Endodermal cell (in vitro differentiated cells): ENCODE data around the gene UBE2V1. TPM values are rescaled to one million over a fixed set of nuclear protein-coding genes. Genes with fewer than 3 reads are reported as not detected.

Experiments used
- DNase-seq: peaks from one replicate; pipeline ENCODE4 v3.0.0-alpha.2; 2017
- H3K27ac ChIP-seq: 2 replicates; pipeline ENCODE4 v1.5.1; 2013; ENCODE audit warnings: mild to moderate bottlenecking, low read depth, low read length, moderate library complexity
- H3K27me3 ChIP-seq: 2 replicates; pipeline ENCODE4 v1.6.1; 2013; ENCODE audit warnings: mild to moderate bottlenecking, low read length, moderate library complexity; ENCODE audit not compliant: insufficient read depth, control insufficient read depth, poor library complexity, severe bottlenecking
- H3K36me3 ChIP-seq: 2 replicates; pipeline ENCODE4 v1.7.0; 2013; ENCODE audit warnings: mild to moderate bottlenecking, low read length, moderate library complexity; ENCODE audit not compliant: control insufficient read depth, insufficient read depth
- H3K4me1 ChIP-seq: one replicate; pipeline ENCODE4 v1.7.0; 2013; ENCODE audit warnings: low read length; ENCODE audit not compliant: control insufficient read depth, insufficient read depth
- H3K4me3 ChIP-seq: 2 replicates; pipeline ENCODE4 v1.5.1; 2013; ENCODE audit warnings: mild to moderate bottlenecking, low read length, moderate library complexity
- H3K9ac ChIP-seq: 2 replicates; pipeline ENCODE4 v1.6.1; 2013; ENCODE audit warnings: mild to moderate bottlenecking, low read length, moderate library complexity; ENCODE audit not compliant: poor library complexity, severe bottlenecking; ENCODE audit errors: extremely low read depth
- H3K9me3 ChIP-seq: 2 replicates; pipeline ENCODE4 v1.6.1; 2013; ENCODE audit warnings: mild to moderate bottlenecking, low read length, moderate library complexity; ENCODE audit not compliant: control insufficient read depth
- H3K27ac Mint-ChIP-seq: 2 replicates; pipeline ENCODE4 v1.8.0; 2020; ENCODE audit warnings: mixed read lengths
- H3K27me3 Mint-ChIP-seq: 2 replicates; pipeline ENCODE4 v1.8.0; 2021; ENCODE audit warnings: mild to moderate bottlenecking, mixed read lengths; ENCODE audit not compliant: insufficient read depth
- H3K36me3 Mint-ChIP-seq: 2 replicates; pipeline ENCODE4 v1.8.0; 2020; ENCODE audit warnings: low read depth, mixed read lengths
- H3K4me1 Mint-ChIP-seq: 2 replicates; pipeline ENCODE4 v1.8.0; 2020; ENCODE audit warnings: mixed read lengths
- H3K4me3 Mint-ChIP-seq: 2 replicates; pipeline ENCODE4 v1.8.0; 2020; ENCODE audit warnings: mild to moderate bottlenecking, moderate library complexity, mixed read lengths
- H3K9me3 Mint-ChIP-seq: 2 replicates; pipeline ENCODE4 v1.8.0; 2020; ENCODE audit warnings: mild to moderate bottlenecking, mixed read lengths
- WGBS, 2 experiments: methylation state at CpG; one replicate each; pipeline versions ENCODE4 v1.1.5 to v1.1.7; 2013; ENCODE audit warnings: missing lambda C conversion rate in 2 of 2, mixed read lengths in 1 of 2; ENCODE audit not compliant: insufficient coverage in 1 of 2, insufficient read length in 1 of 2; 5-methylcytosine and 5-hydroxymethylcytosine counted together
- total RNA-seq, 2 donors: library from RNA; stranded (reverse); fragmentation: NEBNext Ultra II Directional in 1 of 2; extraction: Animal tissue kit (Norgen Biotek cat#: 25700) in 1 of 2; gene quantifications; 2 replicates in 1 of 2; 3 replicates in 1 of 2; pipeline ENCODE4 v1.2.1, GENCODE V29; 2021
- TF ChIP-seq, protein P1 (sequence below): fragments of 200-600 bp; sonication (generic); conservative IDR thresholded peaks from 2 replicates; pipeline ENCODE4 v1.5.0; 2021; ENCODE audit warnings: antibody characterized with exemption, mild to moderate bottlenecking

The UBE2V1 gene
- total RNA-seq, 2 donors from 2014 or later: 165 to 168 TPM

DNA sequence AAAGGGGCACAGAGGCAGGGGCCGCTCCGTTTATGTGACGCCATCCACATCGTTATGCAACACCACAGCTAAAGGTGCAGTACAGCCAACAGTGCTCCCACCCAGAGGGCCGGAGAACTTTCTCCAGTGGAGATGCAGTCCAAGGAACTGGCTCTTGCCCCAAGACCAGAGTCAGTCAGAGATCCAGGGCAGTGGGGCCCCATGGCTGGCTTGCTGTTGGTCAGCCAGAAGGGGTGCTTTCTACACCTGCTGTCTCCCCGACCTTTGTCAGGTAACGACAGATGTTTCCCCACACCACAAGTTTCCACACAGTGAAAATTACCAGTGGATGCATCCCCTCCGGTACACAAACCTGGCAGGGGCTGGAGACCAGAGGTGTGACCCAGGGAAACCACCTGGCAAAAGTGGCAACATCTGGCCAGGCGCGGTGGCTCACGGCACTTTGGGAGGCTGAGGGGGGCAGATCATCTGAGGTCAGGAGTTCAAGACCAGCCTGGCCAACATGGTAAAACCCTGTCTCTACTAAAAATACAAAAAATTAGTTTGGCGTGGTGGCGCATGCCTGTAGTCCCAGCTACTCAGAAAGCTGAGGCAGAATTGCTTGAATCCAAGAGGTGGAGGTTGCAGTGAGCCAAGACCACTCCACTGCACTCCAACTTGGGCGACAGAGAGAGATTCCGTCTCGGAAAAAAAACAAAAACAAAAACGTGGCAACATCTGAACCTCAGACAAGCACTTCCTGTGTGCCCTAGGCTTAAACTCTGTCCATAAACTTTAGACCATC, 34.9 kb downstream of the UBE2V1 start:
- no peak for DNase-seq
- Histone ChIP-seq H3K27ac (no peak overlapping the region), H3K4me3 (no peak overlapping the region), H3K9ac (no peak overlapping the region), H3K9me3 (no peaks in the 10 kb centered on the region), H3K4me1 (peaks cover 5% of the 10 kb centered on the region), H3K27me3 (no peaks in the 10 kb centered on the region), H3K36me3 (peaks cover 18% of the 10 kb centered on the region)
- TF ChIP-seq, protein P1, sequence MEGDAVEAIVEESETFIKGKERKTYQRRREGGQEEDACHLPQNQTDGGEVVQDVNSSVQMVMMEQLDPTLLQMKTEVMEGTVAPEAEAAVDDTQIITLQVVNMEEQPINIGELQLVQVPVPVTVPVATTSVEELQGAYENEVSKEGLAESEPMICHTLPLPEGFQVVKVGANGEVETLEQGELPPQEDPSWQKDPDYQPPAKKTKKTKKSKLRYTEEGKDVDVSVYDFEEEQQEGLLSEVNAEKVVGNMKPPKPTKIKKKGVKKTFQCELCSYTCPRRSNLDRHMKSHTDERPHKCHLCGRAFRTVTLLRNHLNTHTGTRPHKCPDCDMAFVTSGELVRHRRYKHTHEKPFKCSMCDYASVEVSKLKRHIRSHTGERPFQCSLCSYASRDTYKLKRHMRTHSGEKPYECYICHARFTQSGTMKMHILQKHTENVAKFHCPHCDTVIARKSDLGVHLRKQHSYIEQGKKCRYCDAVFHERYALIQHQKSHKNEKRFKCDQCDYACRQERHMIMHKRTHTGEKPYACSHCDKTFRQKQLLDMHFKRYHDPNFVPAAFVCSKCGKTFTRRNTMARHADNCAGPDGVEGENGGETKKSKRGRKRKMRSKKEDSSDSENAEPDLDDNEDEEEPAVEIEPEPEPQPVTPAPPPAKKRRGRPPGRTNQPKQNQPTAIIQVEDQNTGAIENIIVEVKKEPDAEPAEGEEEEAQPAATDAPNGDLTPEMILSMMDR: no peak
- peaks cover 10% of the 10 kb centered on the region for H3K36me3 Mint-ChIP-seq
- H3K4me3 Mint-ChIP-seq: no peak overlapping the region
- H3K27ac Mint-ChIP-seq: peak overlapping the region; percentile 36
- peaks cover 11% of the 10 kb centered on the region for H3K4me1 Mint-ChIP-seq
- WGBS, 2 experiments: 90 to 91% methylated on average over 14 to 17 of the region's 17 CpGs
- H3K27me3 Mint-ChIP-seq: no peaks in the 10 kb centered on the region
- H3K9me3 Mint-ChIP-seq: no peaks in the 10 kb centered on the region

DNA sequence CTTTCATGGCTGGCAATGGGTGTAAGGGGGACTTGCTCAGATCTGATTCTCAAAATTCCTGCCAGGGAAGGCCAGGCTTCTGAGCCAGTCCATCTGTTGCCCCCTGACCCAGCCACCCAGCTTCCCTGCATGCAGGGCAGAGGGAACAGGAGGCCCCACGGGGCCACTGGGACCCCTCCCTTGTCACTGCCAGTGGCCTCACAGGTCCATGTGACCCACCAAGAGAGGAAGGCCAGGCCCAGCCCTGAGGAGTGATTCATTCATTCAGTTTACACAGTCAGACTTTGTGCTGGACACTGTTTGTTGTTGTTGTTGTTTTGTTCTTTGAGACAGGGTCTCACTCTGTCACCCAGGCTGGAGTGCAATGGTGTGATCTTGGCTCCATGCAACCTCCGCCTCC, 39.5 kb downstream of the UBE2V1 start:
- Mint-ChIP-seq H3K27ac (no peak overlapping the region), H3K36me3 (no peaks in the 10 kb centered on the region)

DNA sequence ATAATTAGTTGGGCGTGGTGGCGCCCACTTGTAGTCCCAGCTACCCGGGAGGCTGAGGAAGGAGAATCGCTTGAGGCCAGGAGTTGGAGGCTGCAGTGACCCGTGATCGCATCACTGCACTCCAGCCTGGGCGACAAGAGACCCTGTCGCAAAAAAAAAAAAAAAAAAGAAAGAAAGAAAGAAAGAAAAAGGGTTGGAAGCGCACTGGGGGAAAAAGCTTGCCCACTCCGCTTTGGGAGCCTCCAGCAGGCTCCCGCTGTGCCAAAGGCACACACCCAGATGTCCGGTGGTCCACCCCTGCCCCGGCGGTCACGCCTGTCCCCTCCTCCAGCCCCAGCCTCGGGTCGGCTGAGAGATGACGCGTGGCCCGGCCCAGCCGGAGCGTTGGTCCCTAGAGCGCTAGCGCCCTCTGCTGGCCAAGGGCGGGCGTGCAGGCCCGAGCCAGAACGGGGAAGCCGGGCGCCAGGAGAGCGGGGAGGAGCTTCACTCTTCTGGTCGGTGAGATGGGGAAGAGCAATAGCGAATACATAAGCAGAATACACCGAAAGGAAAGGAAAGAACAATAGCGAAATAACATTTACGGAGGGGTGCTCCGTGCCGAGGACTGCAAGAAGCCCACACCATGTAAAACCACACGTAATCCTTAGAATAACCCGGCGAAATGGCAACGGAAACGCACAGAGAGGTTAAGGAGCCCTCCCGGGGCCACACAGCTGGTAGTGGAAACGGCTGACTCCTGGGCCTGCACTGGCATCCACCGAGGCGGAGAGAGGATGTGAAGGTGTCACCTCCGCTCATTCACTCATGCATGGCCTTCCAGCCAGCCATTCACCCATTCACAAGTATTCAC, 41.7 kb downstream of the UBE2V1 start:
- TF ChIP-seq, protein P1: peak; percentile 100
- Histone ChIP-seq H3K9ac (no peak overlapping the region), H3K4me3 (no peak overlapping the region), H3K27me3 (no peaks in the 10 kb centered on the region), H3K27ac (no peak overlapping the region), H3K4me1 (peaks cover 2% of the 10 kb centered on the region), H3K9me3 (no peaks in the 10 kb centered on the region), H3K36me3 (no peaks in the 10 kb centered on the region)
- Mint-ChIP-seq H3K36me3 (no peaks in the 10 kb centered on the region), H3K27me3 (no peaks in the 10 kb centered on the region), H3K4me1 (peaks cover 11% of the 10 kb centered on the region), H3K4me3 (no peak overlapping the region), H3K9me3 (no peaks in the 10 kb centered on the region), H3K27ac (no peak overlapping the region)
- 22 to 24% methylated on average over 25 to 48 of the region's 48 CpGs for WGBS, 2 experiments
- DNase-seq: peak; percentile 98

More for the DNA sequence above, 39.5 kb downstream of the UBE2V1 start:
- Histone ChIP-seq H3K9me3 (no peaks in the 10 kb centered on the region), H3K36me3 (no peaks in the 10 kb centered on the region), H3K9ac (no peak overlapping the region), H3K4me3 (no peak overlapping the region), H3K4me1 (peaks cover 2% of the 10 kb centered on the region), H3K27me3 (no peaks in the 10 kb centered on the region), H3K27ac (no peak overlapping the region)
- 91 to 100% methylated on average over 1 to 2 of the region's 2 CpGs for WGBS, 2 experiments
- Mint-ChIP-seq H3K27me3 (no peaks in the 10 kb centered on the region), H3K4me1 (peaks cover 4% of the 10 kb centered on the region), H3K9me3 (no peaks in the 10 kb centered on the region), H3K4me3 (no peak overlapping the region)
- DNase-seq: no peak
- TF ChIP-seq, protein P1: no peak
